Raji (cell line): ENCODE results near the gene CDH23.

Source experiments
- POLR2A ChIP-seq: IDR thresholded peaks from 2 replicates; pipeline ENCODE4 v1.6.1; 2011; ENCODE audit warnings: low read depth, low read length, control low read depth; ENCODE audit not compliant: insufficient read depth

CDH23 gene

GRCh38 chr10:71483885-71484751 lies 87.4 kb downstream of the CDH23 start:
- no peak for TF ChIP-seq POLR2A

DNA sequence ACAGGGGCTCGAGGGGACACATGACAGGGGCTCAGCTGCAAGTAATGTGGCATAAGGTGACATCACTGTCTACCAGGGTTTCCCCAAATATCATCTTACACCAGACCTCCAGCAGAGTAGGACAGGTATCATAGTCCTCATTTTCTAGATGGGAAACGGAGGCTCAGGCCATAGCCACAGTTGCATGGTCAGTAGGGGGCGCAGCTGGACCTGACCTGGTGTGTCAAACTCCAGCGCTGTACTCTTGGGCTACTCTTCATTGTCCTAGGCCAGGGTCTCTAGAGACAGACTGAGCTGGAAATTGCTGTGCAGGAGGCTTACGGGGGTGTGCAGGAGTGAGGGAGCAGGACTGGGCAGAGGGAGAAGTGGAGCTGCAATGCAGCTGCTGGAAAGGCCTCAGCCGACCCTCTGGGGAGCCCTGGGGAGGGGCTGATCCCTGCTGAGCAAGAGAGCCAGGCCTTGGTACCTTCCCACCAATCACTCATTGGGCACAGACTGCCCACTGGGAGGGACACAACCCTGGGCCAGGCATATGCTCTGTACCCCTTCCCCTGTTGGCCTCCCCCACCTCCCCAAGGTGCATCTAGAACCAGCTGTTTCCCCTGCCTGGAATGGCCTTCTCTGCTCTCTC lies 89.9 kb downstream of the CDH23 start:
- no peak for TF ChIP-seq POLR2A

- no peak for TF ChIP-seq POLR2A
These were observed 91.0 kb downstream of the CDH23 start for GRCh38 chr10:71487726-71488125.

GRCh38 chr10:71489077-71489476 lies 92.4 kb downstream of the CDH23 start:
- TF ChIP-seq POLR2A, result no peak

DNA sequence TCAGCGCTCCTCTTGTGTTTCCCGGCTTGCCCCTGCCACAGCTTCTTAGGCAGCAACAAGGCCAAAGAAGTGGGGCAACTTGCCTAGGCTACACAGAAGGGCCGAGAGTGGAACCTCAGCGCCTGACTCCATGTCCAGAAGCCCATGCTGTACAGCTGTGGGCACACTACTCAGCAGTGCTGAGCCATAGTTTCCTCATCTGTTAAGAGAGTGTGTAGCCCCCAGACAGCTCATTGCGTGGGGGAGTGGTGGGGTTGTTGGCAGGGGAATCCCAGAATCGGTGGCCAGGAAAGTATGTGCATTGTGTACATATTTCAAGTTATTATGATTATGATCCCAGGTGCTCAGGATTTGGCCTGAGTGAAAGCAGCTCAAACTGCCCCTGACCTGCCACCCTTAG lies 96.2 kb downstream of the CDH23 start:
- TF ChIP-seq POLR2A, result no peak

GRCh38 chr10:71493741-71494140 lies 97.0 kb downstream of the CDH23 start:
- no peak for TF ChIP-seq POLR2A

DNA sequence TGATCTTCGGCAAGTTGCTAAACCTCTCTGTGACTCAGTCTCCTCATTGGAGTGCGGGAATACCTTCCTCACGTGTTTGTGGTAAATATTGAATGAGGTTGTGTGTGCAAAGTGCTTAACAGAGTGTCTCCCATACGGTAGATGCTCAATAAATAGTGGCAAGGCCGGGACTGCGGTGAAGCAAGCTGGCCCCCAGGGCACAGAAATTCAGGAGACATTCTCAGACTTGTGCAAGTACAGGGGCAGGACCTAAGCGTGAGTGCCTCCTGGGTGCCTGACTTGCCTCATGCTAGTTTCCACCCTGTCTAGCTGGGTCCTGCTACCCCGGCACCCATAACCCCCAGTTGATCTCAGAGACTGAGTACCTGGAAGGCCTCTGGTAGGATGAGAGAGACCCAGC lies 97.8 kb downstream of the CDH23 start:
- no peak for TF ChIP-seq POLR2A

DNA sequence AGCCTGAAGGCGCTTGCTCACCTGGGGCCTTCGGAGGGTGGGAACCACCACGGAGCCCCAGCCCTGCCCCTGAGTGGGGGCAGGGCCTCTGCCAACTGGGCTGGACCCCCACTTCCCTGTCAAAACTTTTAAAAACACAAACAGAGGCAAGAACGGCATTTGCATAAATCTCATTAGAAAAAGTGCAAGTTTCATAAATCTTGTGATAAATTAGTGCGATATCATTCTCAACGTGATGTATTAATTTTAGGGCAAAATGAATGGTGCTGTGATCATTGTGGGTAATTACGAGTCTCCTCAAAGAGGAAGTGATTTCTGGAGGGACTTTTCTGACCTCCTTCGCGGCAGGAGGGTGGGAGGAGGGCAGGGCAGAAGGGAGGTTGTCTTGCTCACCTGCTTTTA lies 98.3 kb downstream of the CDH23 start:
- no peak for TF ChIP-seq POLR2A

DNA sequence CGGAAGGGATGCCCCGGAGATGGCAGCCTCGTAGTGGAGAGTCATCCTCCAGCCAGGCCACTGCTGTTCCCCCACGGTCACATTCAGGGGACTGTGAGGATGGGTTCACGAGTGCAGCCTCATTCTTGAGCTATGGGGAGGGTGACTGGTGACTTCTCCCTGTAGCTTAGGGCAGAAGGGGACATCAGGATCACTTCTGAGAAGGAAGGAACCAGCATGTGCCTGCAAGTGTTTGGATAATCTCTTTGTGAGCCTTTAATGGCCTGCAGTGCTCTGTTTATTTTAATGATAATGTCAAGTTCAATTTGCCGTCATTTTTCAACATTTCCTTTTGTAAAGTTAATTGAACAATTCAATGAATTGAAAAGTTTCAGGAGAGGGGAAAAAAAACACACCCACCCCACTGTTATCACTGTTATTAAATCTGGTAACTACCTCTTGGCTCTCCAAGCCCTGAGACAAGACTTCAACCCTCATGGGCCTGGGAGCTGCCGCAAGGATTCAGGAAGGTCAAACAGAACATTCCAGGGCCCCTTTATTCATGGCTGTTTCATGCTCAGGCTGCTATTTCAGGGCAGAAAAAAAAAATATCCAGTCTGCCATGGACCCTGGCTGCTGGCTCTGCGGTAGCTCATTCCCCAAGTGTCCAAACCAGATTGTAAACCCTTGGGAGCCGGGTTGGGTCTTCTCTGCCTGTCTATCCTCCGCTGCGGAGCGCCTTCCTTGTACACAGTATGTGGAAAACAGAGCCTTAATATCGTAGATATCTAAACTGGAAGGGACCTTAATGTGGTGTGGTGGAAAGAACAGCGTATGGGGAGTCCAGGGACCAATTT lies 100.4 kb downstream of the CDH23 start:
- no peak for TF ChIP-seq POLR2A

DNA sequence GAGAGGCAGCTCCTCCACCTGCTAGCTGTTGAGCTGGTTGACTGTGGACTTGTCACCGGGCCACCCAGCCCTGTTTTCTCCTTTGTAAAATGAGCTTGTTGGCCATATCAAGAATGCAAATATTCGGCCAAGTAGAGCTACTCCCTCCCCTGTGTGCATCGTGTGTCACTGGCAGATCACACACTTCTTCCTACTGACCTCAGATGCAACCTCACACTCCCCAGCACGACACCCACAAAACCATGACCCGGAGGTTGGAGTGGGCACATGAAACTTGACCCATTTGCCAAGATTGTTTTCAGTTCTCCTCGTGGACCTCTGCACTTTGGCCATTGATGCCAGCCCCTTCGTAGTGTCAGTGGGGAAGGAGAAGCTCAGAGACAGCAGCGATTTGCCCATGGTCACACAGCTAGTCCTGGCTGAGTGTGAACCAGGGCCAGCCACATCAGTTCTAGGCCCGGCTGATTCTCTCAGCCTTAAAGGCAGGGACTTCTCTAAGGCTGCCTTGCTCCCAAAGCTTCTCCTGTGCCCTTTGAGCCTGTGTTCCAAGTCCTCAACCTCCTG lies 101.1 kb downstream of the CDH23 start:
- TF ChIP-seq POLR2A, result no peak

GRCh38 chr10:71501402-71501801 lies 104.7 kb downstream of the CDH23 start:
- TF ChIP-seq POLR2A, result no peak

GRCh38 chr10:71502190-71502589 lies 105.5 kb downstream of the CDH23 start:
- no peak for TF ChIP-seq POLR2A

DNA sequence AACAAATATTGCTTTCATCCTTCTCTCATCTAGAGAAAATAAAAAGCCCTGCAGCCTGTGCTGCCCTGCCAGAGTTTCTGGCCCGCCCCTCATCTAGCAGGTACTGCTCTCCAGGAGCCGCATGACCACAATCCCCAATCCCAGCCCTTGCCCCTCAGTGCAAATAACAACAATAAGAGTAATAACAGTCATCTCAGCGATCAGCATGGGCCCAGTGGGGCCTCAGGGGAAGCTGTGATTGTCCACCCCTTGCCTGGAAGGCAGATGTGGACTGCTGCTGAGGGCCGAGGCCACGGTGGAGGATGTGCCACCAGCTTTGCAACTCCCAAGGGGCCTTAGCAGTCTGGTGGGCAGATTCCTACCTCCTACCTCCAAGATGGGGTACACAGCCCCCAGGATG lies 106.1 kb downstream of the CDH23 start:
- TF ChIP-seq POLR2A, result no peak

DNA sequence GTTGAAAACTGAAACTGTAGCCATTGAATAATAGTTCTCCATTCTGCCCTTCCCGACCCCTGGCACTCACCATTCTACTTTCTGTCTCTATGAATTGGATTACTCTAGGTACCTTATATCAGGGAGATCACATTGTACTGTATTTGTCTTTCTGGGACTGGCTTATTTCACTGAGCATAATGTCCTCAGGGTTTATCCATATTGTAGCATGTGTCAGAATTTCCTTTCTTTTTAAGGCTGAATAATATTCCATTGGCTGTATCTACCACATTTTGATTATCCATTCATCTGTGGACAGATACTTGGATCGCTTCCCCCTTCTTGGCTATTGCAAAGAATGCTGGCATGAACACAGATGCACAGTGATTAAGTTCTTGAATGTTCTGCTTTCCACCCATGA lies 107.4 kb downstream of the CDH23 start:
- TF ChIP-seq POLR2A, result no peak

- no peak for TF ChIP-seq POLR2A
These were observed 107.8 kb downstream of the CDH23 start for GRCh38 chr10:71504570-71504969.

DNA sequence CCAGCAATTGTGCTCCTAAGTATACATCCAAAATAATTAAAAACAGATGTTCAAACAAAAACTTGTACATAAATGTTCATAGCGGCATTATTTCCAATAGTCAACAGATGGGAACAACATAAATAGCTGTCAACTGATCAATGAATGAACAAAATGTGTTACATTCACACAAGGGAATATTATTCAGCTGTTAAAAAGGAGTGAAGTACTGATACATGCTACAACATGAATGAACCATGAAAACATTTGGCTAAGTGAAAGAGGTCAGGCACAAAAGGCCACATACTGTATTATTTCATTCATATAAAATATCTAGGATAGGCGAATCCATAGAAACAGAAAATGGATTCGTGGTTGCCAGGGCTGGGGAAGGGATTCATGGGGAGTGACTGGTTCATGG lies 109.1 kb downstream of the CDH23 start:
- no peak for TF ChIP-seq POLR2A

- no peak for TF ChIP-seq POLR2A
These were observed 112.7 kb downstream of the CDH23 start for GRCh38 chr10:71509444-71509843.
